GM12873 (cell line): Measurements from ENCODE around the gene TMEM14B.

Experiments used
- TF ChIP-seq, protein P1 (sequence below): IDR thresholded peaks from 2 replicates; pipeline ENCODE4 v1.5.1; 2012; ENCODE audit warnings: low read depth, mild to moderate bottlenecking, moderate library complexity, low read length, control low read depth; ENCODE audit not compliant: insufficient read depth; ENCODE audit errors: missing control alignments

The TMEM14B gene

DNA sequence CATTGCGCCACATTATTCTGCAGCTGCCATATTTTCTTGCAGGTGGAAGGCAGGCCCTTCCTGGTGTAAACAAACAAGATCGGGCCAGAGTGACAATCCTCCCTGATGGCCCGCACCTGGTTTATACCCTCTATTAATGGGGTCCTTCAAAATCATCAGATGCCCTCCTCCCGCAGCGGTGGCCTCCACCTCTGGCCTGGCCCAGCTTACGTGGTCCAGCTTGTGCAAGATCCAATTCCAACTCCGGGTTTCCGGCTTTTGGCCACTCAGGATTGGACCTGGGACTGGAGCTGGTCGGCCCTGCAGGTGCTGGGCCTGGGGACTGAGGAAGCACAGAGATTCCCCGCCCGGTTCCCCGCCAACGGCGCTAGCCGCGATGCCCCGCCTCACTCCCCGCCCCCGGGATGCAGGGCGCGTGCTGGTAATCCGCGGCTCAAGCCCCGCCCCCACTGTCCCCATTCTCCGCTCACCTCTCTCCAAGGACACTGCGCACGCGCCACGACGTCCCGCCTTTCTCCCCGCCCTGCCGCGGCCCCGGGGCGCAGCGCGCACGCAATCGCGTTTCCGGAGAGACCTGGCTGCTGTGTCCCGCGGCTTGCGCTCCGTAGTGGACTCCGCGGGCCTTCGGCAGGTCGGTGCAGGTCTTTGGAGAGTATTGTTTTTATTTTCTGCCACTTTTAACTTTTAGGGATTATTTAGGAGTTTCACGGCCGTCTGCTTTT lies at the start of gene TMEM14B:
Gene TMEM14B (plus strand): TSS at position 555 of the 722 bp plus-strand sequence. CDS start 1,441 bp downstream, outside the sequence.
- TF ChIP-seq, protein P1, sequence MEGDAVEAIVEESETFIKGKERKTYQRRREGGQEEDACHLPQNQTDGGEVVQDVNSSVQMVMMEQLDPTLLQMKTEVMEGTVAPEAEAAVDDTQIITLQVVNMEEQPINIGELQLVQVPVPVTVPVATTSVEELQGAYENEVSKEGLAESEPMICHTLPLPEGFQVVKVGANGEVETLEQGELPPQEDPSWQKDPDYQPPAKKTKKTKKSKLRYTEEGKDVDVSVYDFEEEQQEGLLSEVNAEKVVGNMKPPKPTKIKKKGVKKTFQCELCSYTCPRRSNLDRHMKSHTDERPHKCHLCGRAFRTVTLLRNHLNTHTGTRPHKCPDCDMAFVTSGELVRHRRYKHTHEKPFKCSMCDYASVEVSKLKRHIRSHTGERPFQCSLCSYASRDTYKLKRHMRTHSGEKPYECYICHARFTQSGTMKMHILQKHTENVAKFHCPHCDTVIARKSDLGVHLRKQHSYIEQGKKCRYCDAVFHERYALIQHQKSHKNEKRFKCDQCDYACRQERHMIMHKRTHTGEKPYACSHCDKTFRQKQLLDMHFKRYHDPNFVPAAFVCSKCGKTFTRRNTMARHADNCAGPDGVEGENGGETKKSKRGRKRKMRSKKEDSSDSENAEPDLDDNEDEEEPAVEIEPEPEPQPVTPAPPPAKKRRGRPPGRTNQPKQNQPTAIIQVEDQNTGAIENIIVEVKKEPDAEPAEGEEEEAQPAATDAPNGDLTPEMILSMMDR = no peak

DNA sequence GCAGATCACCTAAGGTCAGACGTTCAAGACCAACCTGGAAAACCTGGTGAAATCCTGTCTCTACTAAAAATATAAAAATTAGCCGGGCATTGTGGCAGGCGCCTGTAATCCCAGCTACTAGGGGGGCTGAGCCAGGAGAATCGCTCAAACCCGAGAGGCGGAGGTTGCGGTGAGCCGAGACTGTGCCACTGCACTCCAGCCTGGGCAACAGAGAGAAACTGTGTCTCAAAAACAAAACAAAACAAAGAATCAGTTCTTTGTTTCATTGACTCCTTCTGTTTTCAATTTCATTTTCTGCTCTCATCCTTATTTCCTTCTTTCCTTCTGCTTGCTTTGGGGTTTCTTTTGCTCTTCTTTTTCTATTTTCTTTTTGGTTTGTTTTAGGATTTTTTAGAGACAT lies 33.6 kb upstream of the TMEM14B start:
- TF ChIP-seq, protein P1 = no peak

- TF ChIP-seq, protein P1 = no peak
These were observed 28.2 kb upstream of the TMEM14B start for GRCh38 chr6:10719296-10719963.

DNA sequence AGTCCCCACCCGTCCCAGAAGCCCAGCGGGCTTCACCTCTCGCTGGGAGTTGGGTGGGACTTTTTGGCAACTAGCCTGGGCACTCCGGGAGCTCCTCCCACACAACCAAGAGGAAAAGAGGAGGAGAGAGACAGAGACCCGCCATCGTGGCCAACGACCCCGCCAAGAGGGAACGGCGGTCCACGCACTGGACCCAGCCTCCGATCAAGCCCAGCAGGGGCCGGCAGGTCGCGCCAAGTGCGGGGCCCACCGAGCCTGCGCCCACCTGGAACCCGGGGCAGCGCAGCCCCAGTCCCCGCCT lies 27.7 kb upstream of the TMEM14B start:
- TF ChIP-seq, protein P1 = no peak

- TF ChIP-seq, protein P1 = no peak
These were observed 27.2 kb upstream of the TMEM14B start for GRCh38 chr6:10720265-10720959.

GRCh38 chr6:10721850-10722569 lies 25.6 kb upstream of the TMEM14B start:
- TF ChIP-seq, protein P1 = no peak

DNA sequence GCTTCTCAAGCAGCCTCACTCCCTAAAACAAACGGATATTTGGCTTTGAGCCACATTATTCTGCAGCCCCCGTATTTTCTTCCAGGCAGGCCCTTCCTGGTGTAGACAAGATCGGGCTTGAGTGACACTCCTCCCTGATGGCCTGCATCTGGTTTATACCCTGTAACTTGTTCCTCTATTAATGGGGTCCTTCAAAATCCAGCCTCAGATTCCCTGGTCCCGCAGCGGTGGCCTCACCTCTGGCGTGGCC lies 25.1 kb upstream of the TMEM14B start:
- TF ChIP-seq, protein P1 = no peak
